ENCODE data around the gene MELK.

The MELK gene

GRCh38 chr9:36676091-36676490 is 103.4 kb downstream of the MELK start:
- DNase-seq (ENCODE audit: low read depth), result no peak

- no peak for DNase-seq (ENCODE audit: low read depth)
Observed at GRCh38 chr9:36676778-36677485, 104.2 kb downstream of the MELK start.

- no peak for DNase-seq (ENCODE audit: low read depth)
Observed at GRCh38 chr9:36677611-36678010, 104.9 kb downstream of the MELK start.

- no peak for DNase-seq (ENCODE audit: low read depth)
Observed at GRCh38 chr9:36679710-36680109, 107.0 kb downstream of the MELK start.

- DNase-seq (ENCODE audit: low read depth), result no peak
Observed at GRCh38 chr9:36686471-36686870, 113.8 kb downstream of the MELK start.

GRCh38 chr9:36690412-36691168 is 117.9 kb downstream of the MELK start:
- no peak for DNase-seq (ENCODE audit: low read depth)

- no peak for DNase-seq (ENCODE audit: low read depth)
Observed at GRCh38 chr9:36691671-36692070, 119.0 kb downstream of the MELK start.

GRCh38 chr9:36698984-36699383 is 126.3 kb downstream of the MELK start:
- no peak for DNase-seq (ENCODE audit: low read depth)

- DNase-seq (ENCODE audit: low read depth), result no peak
Observed at GRCh38 chr9:36704148-36704547, 131.5 kb downstream of the MELK start.

GRCh38 chr9:36713515-36714490 is 141.1 kb downstream of the MELK start:
- no peak for DNase-seq (ENCODE audit: low read depth)

GRCh38 chr9:36716496-36716895 is 143.8 kb downstream of the MELK start:
- no peak for DNase-seq (ENCODE audit: low read depth)

GRCh38 chr9:36717276-36717675 is 144.6 kb downstream of the MELK start:
- DNase-seq (ENCODE audit: low read depth), result no peak

- no peak for DNase-seq (ENCODE audit: low read depth)
Observed at GRCh38 chr9:36718612-36719011, 145.9 kb downstream of the MELK start.

GRCh38 chr9:36720043-36720442 is 147.3 kb downstream of the MELK start:
- DNase-seq (ENCODE audit: low read depth), result no peak

- no peak for DNase-seq (ENCODE audit: low read depth)
Observed at GRCh38 chr9:36721846-36722588, 149.3 kb downstream of the MELK start.

GRCh38 chr9:36725777-36726356 is 153.2 kb downstream of the MELK start:
- no peak for DNase-seq (ENCODE audit: low read depth)

Measured in non-pigmented ciliary epithelial cell (primary cell).